Liver (tissue), 2 donors: ENCODE measurements around the gene DIS3L2.

Experiments used
- CTCF ChIP-seq: fragments of 150-350 bp; IDR thresholded peaks from 2 replicates; pipeline ENCODE4 v1.5.1; 2017; ENCODE audit warnings: improper control_type of control experiment, low read depth, low read length; ENCODE audit not compliant: missing input control
- MAX ChIP-seq: IDR thresholded peaks from 2 replicates; pipeline ENCODE4 v1.6.1; 2016; ENCODE audit warnings: antibody characterized with exemption
- REST ChIP-seq: IDR thresholded peaks from 2 replicates; pipeline ENCODE4 v1.6.1; 2016; ENCODE audit warnings: antibody characterized with exemption, mild to moderate bottlenecking
- YY1 ChIP-seq: IDR thresholded peaks from 2 replicates; pipeline ENCODE4 v1.6.1; 2016; ENCODE audit warnings: antibody characterized with exemption, mild to moderate bottlenecking
- donor health status: healthy.

GRCh38 chr2:231917280-231918066 lies 44.0 kb upstream of the DIS3L2 start:
- no peak for TF ChIP-seq CTCF
- no peak for TF ChIP-seq REST
- no peak for TF ChIP-seq YY1
- no peak for TF ChIP-seq MAX
